Measurements from ENCODE around the gene KCNQ1.

Gene KCNQ1

DNA sequence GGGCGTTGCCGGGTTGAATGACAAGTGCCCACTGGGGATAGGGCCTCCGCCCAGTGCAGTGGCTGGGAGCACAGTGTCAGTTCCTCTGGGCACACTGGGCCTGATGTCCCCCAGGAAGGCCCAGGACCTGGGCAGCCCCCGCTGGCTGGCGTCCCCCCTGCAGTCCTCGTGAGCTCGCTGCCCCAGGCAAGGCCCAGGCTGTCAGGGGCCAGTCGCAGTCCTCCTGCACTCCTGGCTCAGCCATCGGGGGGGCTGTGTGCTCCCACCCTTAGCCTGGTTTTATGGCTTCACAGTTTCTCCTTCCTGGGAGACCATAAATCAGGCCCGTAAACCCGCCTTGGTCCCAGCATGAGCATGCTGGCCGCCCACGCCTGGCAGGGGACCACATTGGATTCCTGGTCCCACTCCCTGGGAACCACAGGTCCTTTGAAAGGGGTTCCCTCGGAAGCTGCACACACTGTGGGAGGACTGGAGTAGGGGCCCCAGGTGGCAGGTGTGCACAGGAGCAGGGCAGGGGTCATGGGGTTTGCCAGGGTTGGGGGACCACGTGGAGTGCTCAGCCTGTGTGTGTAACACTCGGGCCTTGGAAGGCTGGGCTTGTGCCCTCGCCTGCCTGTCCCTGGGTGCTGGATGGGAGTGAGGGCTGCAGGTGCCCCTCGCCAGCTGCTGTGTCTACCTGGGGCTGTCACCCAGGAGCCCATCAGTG lies 141.4 kb downstream of the KCNQ1 start:
- no peaks in the 10 kb centered on the region for H3K36me3 Mint-ChIP-seq (ENCODE audit: low read depth)
- H3K4me3 Mint-ChIP-seq, result no peak overlapping the region
- H3K27me3 Mint-ChIP-seq (ENCODE audit: low read depth), result no peaks in the 10 kb centered on the region
- no peaks in the 10 kb centered on the region for H3K4me1 Mint-ChIP-seq (ENCODE audit: low read depth)
- no peak overlapping the region for H3K27ac Mint-ChIP-seq
- H3K9me3 Mint-ChIP-seq, result no peaks in the 10 kb centered on the region

DNA sequence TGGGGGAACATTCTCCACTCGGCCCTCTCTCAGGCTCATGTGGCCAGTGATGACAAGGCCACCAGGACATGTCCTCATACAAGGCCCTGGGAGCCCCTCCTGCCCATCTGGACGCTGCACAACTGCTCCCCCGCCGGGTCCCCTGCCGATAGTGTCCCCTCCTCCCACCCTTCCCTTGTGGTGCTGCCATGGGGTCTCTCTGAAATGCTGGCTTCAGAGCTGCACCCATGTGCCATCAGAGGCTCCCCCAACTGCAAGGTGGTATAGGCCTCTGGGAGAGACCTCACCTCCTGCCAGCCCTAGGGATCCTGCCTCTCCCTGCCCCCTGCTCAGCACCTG lies 142.0 kb downstream of the KCNQ1 start:
- H3K36me3 Mint-ChIP-seq (ENCODE audit: low read depth), result no peaks in the 10 kb centered on the region
- H3K4me1 Mint-ChIP-seq (ENCODE audit: low read depth), result no peaks in the 10 kb centered on the region
- no peak overlapping the region for H3K27ac Mint-ChIP-seq
- no peaks in the 10 kb centered on the region for H3K9me3 Mint-ChIP-seq
- H3K27me3 Mint-ChIP-seq (ENCODE audit: low read depth), result no peaks in the 10 kb centered on the region
- H3K4me3 Mint-ChIP-seq, result no peak overlapping the region

DNA sequence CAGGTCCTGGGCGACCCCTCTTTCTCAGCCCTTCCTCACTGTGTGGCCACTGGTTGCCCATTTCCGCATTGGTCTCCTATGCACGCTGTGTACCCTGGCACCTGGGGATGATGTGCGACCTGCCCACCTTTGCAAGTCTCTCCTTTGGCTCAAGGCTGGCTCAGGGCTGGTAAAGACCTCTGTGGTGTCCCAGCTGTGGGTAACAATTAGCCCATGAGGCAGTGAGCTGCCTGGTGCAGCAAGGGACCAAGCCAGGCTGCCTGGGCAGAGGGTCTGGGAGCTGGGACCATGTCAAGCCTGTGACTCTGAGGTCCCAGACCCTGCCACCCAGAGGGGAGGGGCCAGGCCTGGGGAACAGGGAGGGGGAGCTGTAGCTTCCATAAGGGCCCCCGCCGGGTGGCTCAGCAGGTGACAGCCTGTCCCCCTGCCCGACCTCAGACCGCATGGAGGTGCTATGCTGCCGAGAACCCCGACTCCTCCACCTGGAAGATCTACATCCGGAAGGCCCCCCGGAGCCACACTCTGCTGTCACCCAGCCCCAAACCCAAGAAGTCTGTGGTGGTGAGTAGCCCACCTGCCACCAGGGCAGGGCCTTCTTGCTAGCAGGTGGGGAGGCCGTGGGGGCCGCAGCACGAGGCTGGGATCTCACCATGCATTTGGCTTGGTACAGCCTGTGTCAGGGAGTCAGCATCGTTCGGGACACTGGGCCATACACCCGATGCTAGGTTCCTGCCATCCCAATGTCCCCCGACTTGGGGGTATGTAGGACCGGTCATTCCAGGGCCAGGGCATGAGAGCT lies 142.5 kb downstream of the KCNQ1 start:
- no peaks in the 10 kb centered on the region for H3K27me3 Mint-ChIP-seq (ENCODE audit: low read depth)
- H3K36me3 Mint-ChIP-seq (ENCODE audit: low read depth), result no peaks in the 10 kb centered on the region
- H3K4me1 Mint-ChIP-seq (ENCODE audit: low read depth), result no peaks in the 10 kb centered on the region
- H3K4me3 Mint-ChIP-seq, result no peak overlapping the region
- no peaks in the 10 kb centered on the region for H3K9me3 Mint-ChIP-seq
- H3K27ac Mint-ChIP-seq, result no peak overlapping the region

DNA sequence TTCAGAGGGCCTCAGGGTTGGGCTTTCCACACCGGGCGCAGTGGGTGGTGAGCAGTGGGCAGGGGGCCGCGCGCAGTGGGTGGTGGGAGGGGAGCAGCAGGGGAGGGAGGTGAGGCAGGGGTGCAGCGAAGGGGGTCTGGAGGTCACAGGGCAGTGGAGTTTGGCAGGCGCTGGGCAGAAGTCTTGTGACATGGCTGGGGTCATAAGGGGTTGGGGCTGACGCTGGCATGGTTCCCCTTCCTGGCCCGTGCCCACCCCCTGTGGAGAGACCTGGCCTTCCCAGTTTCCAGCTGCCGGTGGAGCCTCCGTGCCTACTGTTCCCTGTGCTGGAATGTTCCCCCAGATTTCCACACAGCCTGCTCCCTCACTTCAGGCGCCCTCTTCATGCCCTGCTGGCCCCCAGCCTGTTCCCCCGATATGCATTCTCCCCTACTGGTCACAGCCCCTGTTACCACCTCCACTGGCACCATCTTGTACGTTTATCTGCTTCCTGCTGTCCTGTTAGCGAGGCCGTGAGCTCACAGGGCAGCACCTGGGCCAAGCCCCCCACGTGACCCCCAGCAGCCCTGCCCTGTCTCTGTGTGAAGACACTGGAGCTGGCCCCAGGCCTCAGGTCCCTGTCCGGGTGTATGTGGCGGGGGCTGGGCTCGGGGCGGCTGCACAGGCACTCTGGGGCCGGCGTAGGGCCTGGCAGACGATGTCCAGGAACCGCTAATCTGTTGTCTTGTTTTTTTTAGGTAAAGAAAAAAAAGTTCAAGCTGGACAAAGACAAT lies 143.4 kb downstream of the KCNQ1 start:
- no peaks in the 10 kb centered on the region for H3K36me3 Mint-ChIP-seq (ENCODE audit: low read depth)
- H3K27me3 Mint-ChIP-seq (ENCODE audit: low read depth), result no peaks in the 10 kb centered on the region
- no peaks in the 10 kb centered on the region for H3K9me3 Mint-ChIP-seq
- no peak overlapping the region for H3K4me3 Mint-ChIP-seq
- no peaks in the 10 kb centered on the region for H3K4me1 Mint-ChIP-seq (ENCODE audit: low read depth)
- no peak overlapping the region for H3K27ac Mint-ChIP-seq

DNA sequence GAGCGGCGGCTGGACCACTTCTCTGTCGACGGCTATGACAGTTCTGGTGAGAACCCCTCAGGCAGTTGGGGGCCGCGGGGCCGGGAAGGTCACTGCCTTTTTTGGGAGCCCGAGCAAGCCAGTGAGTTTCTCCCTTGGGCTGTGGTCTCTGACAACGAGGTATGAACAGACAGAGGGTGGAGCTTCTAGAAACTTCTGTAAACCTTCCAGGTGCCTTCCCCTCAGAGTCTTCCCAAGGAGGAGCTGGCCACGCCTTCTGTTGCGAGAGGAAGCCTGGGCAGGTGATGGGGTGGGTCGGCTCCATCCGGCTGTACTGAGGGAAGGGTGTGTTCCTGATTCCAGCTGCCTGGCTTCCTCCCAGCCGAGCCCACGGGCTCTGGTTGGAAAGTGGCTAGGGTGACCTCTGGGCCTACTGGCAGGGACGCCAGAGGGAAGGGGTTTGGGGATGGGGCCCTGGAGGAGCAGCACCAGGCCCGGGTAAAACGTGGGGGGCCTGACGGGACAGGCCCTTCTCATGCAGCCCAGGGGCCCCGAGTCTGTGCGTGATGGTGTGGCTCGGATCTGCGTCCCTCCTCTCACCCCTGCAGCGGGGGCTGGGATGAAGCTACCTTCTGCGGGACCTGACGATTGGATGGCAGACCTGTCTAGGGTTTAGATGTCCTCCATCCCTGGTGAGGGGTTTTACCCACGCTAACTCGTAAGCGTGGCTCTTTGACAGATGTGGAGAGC lies 144.2 kb downstream of the KCNQ1 start:
- Mint-ChIP-seq H3K36me3 (ENCODE audit: low read depth) (no peaks in the 10 kb centered on the region), H3K4me1 (ENCODE audit: low read depth) (no peaks in the 10 kb centered on the region), H3K27ac (no peak overlapping the region), H3K4me3 (no peak overlapping the region), H3K27me3 (ENCODE audit: low read depth) (no peaks in the 10 kb centered on the region), H3K9me3 (no peaks in the 10 kb centered on the region)

DNA sequence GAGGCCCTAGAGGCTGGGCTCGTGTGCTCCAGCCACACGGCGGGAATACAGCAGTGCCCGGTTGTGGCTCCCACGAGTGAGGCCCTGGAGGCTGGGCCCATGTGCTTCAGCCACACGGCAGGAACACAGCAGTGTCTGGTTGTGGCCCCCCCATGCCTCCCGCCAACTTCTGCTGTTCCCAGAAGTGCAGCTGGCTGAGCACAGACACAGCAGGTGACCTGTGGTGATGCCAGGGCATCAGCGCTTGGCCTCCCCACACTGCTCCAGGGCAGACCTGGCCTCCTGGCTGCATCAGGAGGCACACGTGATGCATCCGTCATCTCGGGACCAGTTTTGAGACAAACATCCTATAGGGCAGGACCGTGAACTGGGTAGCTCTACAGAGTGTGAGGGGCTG lies 144.7 kb downstream of the KCNQ1 start:
- no peaks in the 10 kb centered on the region for H3K9me3 Mint-ChIP-seq
- H3K4me1 Mint-ChIP-seq (ENCODE audit: low read depth), result no peaks in the 10 kb centered on the region
- H3K27me3 Mint-ChIP-seq (ENCODE audit: low read depth), result no peaks in the 10 kb centered on the region
- no peaks in the 10 kb centered on the region for H3K36me3 Mint-ChIP-seq (ENCODE audit: low read depth)
- no peak overlapping the region for H3K27ac Mint-ChIP-seq
- no peak overlapping the region for H3K4me3 Mint-ChIP-seq

DNA sequence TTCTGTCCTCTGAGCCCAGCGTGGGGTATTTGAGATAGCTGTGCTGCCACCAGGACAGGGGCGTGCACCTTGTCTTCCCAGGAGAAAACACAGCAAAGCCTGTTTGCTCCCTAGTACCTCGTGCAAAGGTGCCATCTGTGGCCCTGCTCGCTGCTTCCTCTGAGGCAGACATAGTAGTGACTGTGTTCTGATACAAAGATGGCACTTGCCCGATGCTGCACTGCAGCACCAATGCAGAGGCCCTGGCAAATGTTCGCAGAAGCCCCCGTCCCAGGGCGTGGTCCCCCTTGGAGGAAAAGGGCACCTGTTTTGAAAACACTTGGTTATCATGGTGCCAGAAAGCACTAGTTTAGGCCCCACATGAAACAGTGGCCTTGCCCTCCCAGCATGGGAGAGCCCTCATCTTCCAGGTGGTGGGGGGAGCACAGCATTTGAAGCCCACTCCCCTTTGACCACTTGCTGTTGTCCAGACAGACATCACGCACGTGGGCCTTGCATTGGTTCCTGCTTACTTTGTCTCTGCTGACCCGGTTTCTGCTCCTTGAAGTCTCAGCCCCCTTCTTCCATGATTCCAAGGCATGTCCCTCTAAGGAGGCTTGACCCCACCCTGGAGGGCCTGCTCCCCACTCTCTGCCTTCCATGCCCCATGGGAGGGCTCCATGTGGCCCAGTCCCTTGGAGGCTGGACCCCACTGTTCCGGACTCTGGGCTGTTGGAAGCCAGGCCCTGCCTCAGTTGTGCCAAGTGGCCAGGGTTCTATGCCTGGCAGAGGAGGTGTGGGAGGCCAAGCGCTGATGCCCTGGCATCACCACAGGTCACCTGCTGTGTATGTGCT lies 145.5 kb downstream of the KCNQ1 start:
- no peak overlapping the region for H3K4me3 Mint-ChIP-seq
- H3K4me1 Mint-ChIP-seq (ENCODE audit: low read depth), result no peaks in the 10 kb centered on the region
- H3K36me3 Mint-ChIP-seq (ENCODE audit: low read depth), result no peaks in the 10 kb centered on the region
- no peak overlapping the region for H3K27ac Mint-ChIP-seq
- H3K9me3 Mint-ChIP-seq, result no peaks in the 10 kb centered on the region
- no peaks in the 10 kb centered on the region for H3K27me3 Mint-ChIP-seq (ENCODE audit: low read depth)

DNA sequence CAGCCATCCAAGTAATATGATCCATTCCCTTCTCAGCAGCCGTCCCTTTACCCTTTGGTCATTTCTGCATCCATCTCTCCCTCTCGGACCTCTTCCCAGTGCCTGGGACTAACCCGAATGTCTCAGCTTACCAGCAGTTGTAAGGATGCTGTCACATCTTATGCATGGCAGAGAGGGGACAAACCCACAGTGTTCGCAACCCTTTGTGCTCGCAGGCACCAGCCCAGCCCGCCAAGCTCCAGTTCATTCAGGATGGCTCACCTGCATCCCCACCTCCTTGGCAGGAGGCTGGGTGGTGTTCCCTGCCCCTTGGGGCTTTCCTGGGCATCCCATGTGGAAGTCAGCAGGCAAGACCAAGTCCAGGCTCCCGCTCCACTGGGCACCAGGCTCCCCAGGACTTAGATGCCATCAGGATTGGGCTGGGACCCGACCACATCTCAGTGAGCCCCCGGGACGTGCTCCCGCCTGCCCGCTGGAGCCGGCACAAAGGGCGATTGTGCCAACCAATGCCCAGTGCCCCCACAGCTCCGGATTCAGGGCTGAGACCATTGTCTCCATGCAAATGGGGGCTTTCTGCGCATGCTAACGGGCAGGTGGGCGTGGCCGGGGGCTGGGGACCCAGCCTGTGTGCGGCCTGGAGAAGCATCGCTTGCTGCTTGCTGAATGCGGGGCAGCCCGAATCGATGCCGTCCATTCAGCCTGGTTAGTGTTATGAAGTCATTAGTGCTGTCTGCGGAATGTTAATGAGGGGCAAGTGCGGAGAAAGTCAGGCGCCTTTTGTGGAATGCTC lies 146.4 kb downstream of the KCNQ1 start:
- Mint-ChIP-seq H3K27ac (no peak overlapping the region), H3K9me3 (no peaks in the 10 kb centered on the region), H3K4me3 (no peak overlapping the region), H3K36me3 (ENCODE audit: low read depth) (no peaks in the 10 kb centered on the region), H3K27me3 (ENCODE audit: low read depth) (no peaks in the 10 kb centered on the region), H3K4me1 (ENCODE audit: low read depth) (no peaks in the 10 kb centered on the region)

DNA sequence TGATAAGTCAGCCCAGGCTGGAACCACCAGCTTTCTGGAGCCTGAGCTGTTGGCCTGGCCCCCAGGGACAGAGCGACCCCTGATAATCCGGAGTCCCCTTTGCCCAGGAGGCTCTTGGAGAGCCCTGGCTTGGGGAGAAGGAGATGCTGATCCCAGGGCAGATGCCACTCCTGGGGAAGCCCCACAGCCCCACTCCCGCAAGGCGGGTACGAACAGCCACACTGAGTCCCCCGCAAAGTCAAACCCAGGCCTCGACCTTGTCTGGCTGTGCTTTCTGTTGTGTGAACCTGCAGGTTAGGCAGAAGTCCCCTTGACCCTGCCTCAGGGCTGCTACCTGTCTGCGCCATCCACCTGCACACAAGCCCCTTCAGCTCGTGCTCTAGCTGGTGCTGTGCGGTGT lies 147.0 kb downstream of the KCNQ1 start:
- Mint-ChIP-seq H3K4me1 (ENCODE audit: low read depth) (no peaks in the 10 kb centered on the region), H3K9me3 (no peaks in the 10 kb centered on the region), H3K4me3 (no peak overlapping the region), H3K27ac (no peak overlapping the region), H3K36me3 (ENCODE audit: low read depth) (no peaks in the 10 kb centered on the region), H3K27me3 (ENCODE audit: low read depth) (no peaks in the 10 kb centered on the region)

DNA sequence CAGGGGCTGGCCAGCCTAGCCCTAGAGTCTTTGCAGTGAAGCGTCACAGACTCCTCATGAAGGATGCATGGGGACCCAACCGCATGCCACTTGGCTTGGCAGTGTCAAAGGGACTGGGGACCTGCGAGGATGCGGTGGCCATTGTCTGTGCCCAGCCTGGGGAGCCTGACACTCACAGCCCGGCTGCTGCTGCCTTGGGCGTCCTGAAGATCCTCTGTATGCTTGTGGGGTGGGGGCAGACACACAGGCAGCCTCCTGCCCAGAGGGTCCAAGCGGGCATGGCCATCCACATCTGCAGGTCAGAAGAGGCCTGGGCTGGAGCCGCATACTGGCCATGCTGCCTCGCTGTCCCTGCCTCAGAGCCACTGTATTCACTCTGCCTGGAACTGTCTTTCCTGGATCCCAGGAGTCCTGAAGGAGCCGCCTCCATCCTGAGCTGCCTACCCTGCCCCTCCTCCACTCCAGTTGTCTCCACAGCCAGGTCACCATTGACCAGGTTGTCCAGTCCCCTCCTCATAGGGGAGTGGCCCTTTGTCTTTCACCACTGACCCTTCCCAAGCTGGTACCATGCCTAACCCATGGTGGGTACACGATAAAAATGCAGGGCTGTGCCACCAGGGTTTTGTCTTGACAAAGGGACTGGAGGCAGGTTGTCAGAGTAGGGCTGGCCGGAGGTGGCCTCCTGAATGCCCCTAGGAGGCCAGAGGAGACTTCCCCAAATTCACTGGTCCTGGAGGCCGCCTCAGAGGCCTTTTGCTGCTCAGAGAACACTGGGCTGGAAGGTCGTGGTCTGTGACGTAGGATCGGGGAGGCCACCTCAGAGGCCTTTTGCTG lies 148.0 kb downstream of the KCNQ1 start:
- no peaks in the 10 kb centered on the region for H3K27me3 Mint-ChIP-seq (ENCODE audit: low read depth)
- no peak overlapping the region for H3K27ac Mint-ChIP-seq
- no peak overlapping the region for H3K4me3 Mint-ChIP-seq
- H3K9me3 Mint-ChIP-seq, result peaks cover 7% of the 10 kb centered on the region
- H3K4me1 Mint-ChIP-seq (ENCODE audit: low read depth), result no peaks in the 10 kb centered on the region
- no peaks in the 10 kb centered on the region for H3K36me3 Mint-ChIP-seq (ENCODE audit: low read depth)

DNA sequence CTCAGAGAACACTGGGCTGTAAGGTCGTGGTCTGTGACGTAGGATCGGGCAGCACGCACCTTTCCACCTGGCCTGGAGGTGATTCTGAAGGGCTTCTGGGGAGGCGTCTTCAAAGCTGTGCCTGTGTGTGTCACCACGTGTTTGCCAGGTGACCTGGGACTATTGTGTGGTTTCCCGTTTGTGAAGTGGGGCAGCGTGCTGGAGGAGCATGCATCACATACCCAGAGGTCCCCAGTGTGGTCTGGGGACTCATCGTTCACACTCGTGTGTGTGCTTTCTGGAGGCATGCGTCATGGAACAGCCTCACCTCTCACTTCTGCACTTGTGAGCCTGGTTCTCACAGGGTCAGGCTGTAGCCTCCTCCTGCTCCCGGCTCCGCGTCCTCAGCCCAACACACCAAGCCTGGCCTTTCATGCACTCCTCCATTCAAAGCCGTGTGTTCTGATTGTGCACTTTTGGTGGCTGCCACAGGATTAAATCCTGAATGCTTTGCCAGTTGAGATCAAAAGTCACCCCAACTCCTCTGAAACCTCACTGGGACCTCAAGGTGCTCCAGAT lies 148.7 kb downstream of the KCNQ1 start:
- H3K27ac Mint-ChIP-seq, result no peak overlapping the region
- no peak overlapping the region for H3K4me3 Mint-ChIP-seq
- peaks cover 7% of the 10 kb centered on the region for H3K9me3 Mint-ChIP-seq

DNA sequence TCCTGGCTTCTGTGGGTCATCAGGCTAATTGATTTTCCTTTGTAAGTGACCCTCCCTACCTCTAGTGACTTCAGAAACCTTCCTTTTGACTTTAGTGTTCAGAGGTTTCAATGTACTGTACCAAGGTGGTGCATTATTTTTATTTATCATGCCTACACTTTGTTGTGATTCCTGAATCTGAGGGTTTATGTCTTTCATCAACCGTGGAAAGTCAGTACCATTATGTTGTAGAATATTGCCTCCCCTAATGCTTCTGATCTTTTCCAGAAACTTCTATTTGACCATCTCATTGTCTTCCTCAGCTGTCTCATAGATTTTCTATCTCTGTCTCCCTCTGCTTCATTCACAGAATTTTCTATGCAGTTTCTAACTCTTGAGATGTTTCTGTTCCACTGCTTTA lies 149.5 kb downstream of the KCNQ1 start:
- Mint-ChIP-seq H3K27ac (no peak overlapping the region), H3K9me3 (peaks cover 11% of the 10 kb centered on the region), H3K27me3 (ENCODE audit: low read depth) (no peaks in the 10 kb centered on the region), H3K4me1 (ENCODE audit: low read depth) (no peaks in the 10 kb centered on the region), H3K36me3 (ENCODE audit: low read depth) (no peaks in the 10 kb centered on the region), H3K4me3 (no peak overlapping the region)

More for the DNA sequence above, 148.7 kb downstream of the KCNQ1 start:
- no peaks in the 10 kb centered on the region for H3K36me3 Mint-ChIP-seq (ENCODE audit: low read depth)
- H3K27me3 Mint-ChIP-seq (ENCODE audit: low read depth), result no peaks in the 10 kb centered on the region
- H3K4me1 Mint-ChIP-seq (ENCODE audit: low read depth), result no peaks in the 10 kb centered on the region
